CD8-positive, alpha-beta memory T cell (primary cell): ENCODE results near the gene DLX1. TPM values are rescaled to one million over a fixed set of nuclear protein-coding genes. Genes with fewer than 3 reads are reported as not detected.

Source experiments
- CTCF ChIA-PET: fragments of 350-600 bp; sonication (Branson Sonifier 250); formaldehyde crosslinking; loops from one replicate; lab custom pipeline; 2021; ENCODE audit warnings: antibody characterized with exemption; lab: Charles Lee
- POLR2A ChIA-PET: fragments of 350-600 bp; sonication (Branson Sonifier 250); formaldehyde crosslinking; loops from one replicate; lab custom pipeline; 2021; ENCODE audit warnings: antibody characterized with exemption; lab: Charles Lee
- DNase-seq, 5 donors: peaks; one replicate each; pipeline versions ENCODE4 v3.0.0 to v3.0.0-alpha.2; 2020 to 2022; ENCODE audit warnings: mixed read lengths in 1 of 5
- H3K27ac ChIP-seq: one replicate; pipeline ENCODE4 v1.7.0; 2013; ENCODE audit warnings: low read depth, mild to moderate bottlenecking, low read length, moderate library complexity
- H3K27me3 ChIP-seq: 2 replicates; pipeline ENCODE4 v1.7.0; 2013; ENCODE audit warnings: low read length, mild to moderate bottlenecking; ENCODE audit not compliant: insufficient read depth, poor library complexity, severe bottlenecking
- H3K36me3 ChIP-seq: 2 replicates; pipeline ENCODE4 v1.7.0; 2013; ENCODE audit warnings: mild to moderate bottlenecking, low read length, moderate library complexity; ENCODE audit not compliant: insufficient read depth
- H3K4me1 ChIP-seq: 2 replicates; pipeline ENCODE4 v1.7.0; 2013; ENCODE audit warnings: mild to moderate bottlenecking, low read length, moderate library complexity; ENCODE audit not compliant: insufficient read depth
- H3K4me3 ChIP-seq: 2 replicates; pipeline ENCODE4 v1.7.0; 2013; ENCODE audit warnings: mild to moderate bottlenecking, low read length
- H3K9me3 ChIP-seq: 2 replicates; pipeline ENCODE4 v1.7.0; 2013; ENCODE audit warnings: mild to moderate bottlenecking, low read length
- H3K27ac Mint-ChIP-seq, 8 donors: one replicate each; pipeline ENCODE4 v1.8.0; 2020 to 2021; ENCODE audit warnings: mixed read lengths in 8 of 8, mild to moderate bottlenecking in 6 of 8, inconsistent platforms in 3 of 8, moderate library complexity in 3 of 8
- H3K27me3 Mint-ChIP-seq, 2 donors: one replicate each; pipeline ENCODE4 v1.8.0; 2020 to 2021; ENCODE audit warnings: mixed read lengths in 2 of 2, mild to moderate bottlenecking in 1 of 2, moderate library complexity in 1 of 2
- H3K36me3 Mint-ChIP-seq, 3 donors: one replicate each; pipeline ENCODE4 v1.8.0; 2020 to 2021; ENCODE audit warnings: mixed read lengths in 3 of 3, inconsistent platforms in 1 of 3, mild to moderate bottlenecking in 1 of 3
- H3K4me1 Mint-ChIP-seq, 3 donors: one replicate each; pipeline ENCODE4 v1.8.0; 2020 to 2021; ENCODE audit warnings: mixed read lengths in 3 of 3, inconsistent platforms in 1 of 3, mild to moderate bottlenecking in 1 of 3
- H3K4me3 Mint-ChIP-seq, 7 donors: one replicate each; pipeline ENCODE4 v1.8.0; 2020 to 2021; ENCODE audit warnings: mixed read lengths in 7 of 7, mild to moderate bottlenecking in 6 of 7, moderate library complexity in 4 of 7, inconsistent platforms in 2 of 7
- H3K9me3 Mint-ChIP-seq, 5 donors: one replicate each; pipeline ENCODE4 v1.8.0; 2020 to 2022; ENCODE audit warnings: mixed read lengths in 5 of 5, mild to moderate bottlenecking in 3 of 5, moderate library complexity in 2 of 5, inconsistent platforms in 1 of 5
- polyA plus RNA-seq: library from polyadenylated mRNA; unstranded; fragments of 300-500 nt; fragmentation: Illumina TruSeq; gene quantifications from one replicate; pipeline ENCODE4 v1.2.3, GENCODE V29; 2021
- total RNA-seq, 2 experiments: library from RNA; stranded (reverse); gene quantifications; one replicate each; pipeline ENCODE4 v1.2.3, GENCODE V29; 2021

DLX1 gene
- total and polyA plus RNA-seq, 3 experiments from 2014 or later: not detected

GRCh38 chr2:172098650-172099471 lies 13.6 kb downstream of the DLX1 start:
- no peak overlapping the region for H3K27ac ChIP-seq
- no peaks in the 10 kb centered on the region for H3K9me3 ChIP-seq
- Mint-ChIP-seq H3K36me3 (peaks cover 0 to 3% (median 1%) of the 10 kb centered on the region in 3 donors), H3K27me3 (peaks cover 73 to 76% of the 10 kb centered on the region in 2 donors), H3K4me1 (peaks cover 51 to 75% (median 61%) of the 10 kb centered on the region in 3 donors), H3K27ac (peak overlapping the region in 5 of 8 donors; percentile 3 to 69 (median 29)), H3K4me3 (peak overlapping the region; percentile 0 to 81 (median 52)), H3K9me3 (peaks cover 0 to 13% (median 4%) of the 10 kb centered on the region in 5 donors)
- peaks cover 86% of the 10 kb centered on the region for H3K4me1 ChIP-seq
- ChIA-PET CTCF (interaction anchor here (0.9 to 1.4 kb wide), 2 partner anchors 246 to 525 kb away, joined by 3 read pairs; no protein-coding TSS in a partner anchor), POLR2A (interaction anchor here (2.1 kb wide), 1 partner anchor 10 kb away, joined by 6 read pairs; no protein-coding TSS in a partner anchor)
- peaks cover 96% of the 10 kb centered on the region for H3K27me3 ChIP-seq
- DNase-seq: peak in 2 of 5 donors; percentile 19 to 36
- H3K4me3 ChIP-seq: no peak overlapping the region
- H3K36me3 ChIP-seq: no peaks in the 10 kb centered on the region

- Histone ChIP-seq H3K36me3 (no peaks in the 10 kb centered on the region), H3K9me3 (no peaks in the 10 kb centered on the region), H3K27ac (no peak overlapping the region), H3K4me1 (peaks cover 85% of the 10 kb centered on the region), H3K27me3 (peaks cover 98% of the 10 kb centered on the region), H3K4me3 (no peak overlapping the region)
- peak overlapping the region in 1 of 8 donors; percentile 21 for H3K27ac Mint-ChIP-seq
- peaks cover 75 to 77% of the 10 kb centered on the region in 2 donors for H3K27me3 Mint-ChIP-seq
- POLR2A ChIA-PET: interaction anchor here (2.1 kb wide), 1 partner anchor 11 kb away, joined by 6 read pairs; no protein-coding TSS in a partner anchor
- H3K4me3 Mint-ChIP-seq: no peak overlapping the region
- H3K9me3 Mint-ChIP-seq: peaks cover 0 to 15% (median 4%) of the 10 kb centered on the region in 5 donors
- H3K4me1 Mint-ChIP-seq: peaks cover 53 to 75% (median 62%) of the 10 kb centered on the region in 3 donors
- DNase-seq: no peak
- peaks cover 0 to 2% (median 1%) of the 10 kb centered on the region in 3 donors for H3K36me3 Mint-ChIP-seq
- CTCF ChIA-PET: interaction anchor here (0.9 to 2.1 kb wide), 3 partner anchors 8 to 526 kb away, joined by 3 to 8 read pairs (median 3); no protein-coding TSS in a partner anchor
These were observed 14.3 kb downstream of the DLX1 start for GRCh38 chr2:172099472-172100079.

- POLR2A ChIA-PET: interaction anchor here (0.6 to 2.1 kb wide), 2 partner anchors 12 kb away, joined by 3 to 6 read pairs; no protein-coding TSS in a partner anchor
- H3K9me3 Mint-ChIP-seq: peaks cover 0 to 15% (median 4%) of the 10 kb centered on the region in 5 donors
- CTCF ChIA-PET: interaction anchor here (0.9 to 2.1 kb wide), 4 partner anchors 9 to 527 kb away, joined by 3 to 11 read pairs (median 7); no protein-coding TSS in a partner anchor
These were observed 15.0 kb downstream of the DLX1 start for GRCh38 chr2:172100080-172100934.

GRCh38 chr2:172100935-172101820 lies 15.9 kb downstream of the DLX1 start:
- no peak overlapping the region for H3K27ac ChIP-seq
- Mint-ChIP-seq H3K4me3 (peak overlapping the region; percentile 80 to 93 (median 85)), H3K4me1 (peaks cover 47 to 72% (median 60%) of the 10 kb centered on the region in 3 donors), H3K36me3 (peaks cover 0 to 2% (median 0%) of the 10 kb centered on the region in 3 donors), H3K27ac (peak overlapping the region in 6 of 8 donors; percentile 52 to 88 (median 66)), H3K9me3 (peaks cover 0 to 15% (median 4%) of the 10 kb centered on the region in 5 donors), H3K27me3 (peaks cover 76 to 82% of the 10 kb centered on the region in 2 donors)
- H3K27me3 ChIP-seq: peaks cover 97% of the 10 kb centered on the region
- no peaks in the 10 kb centered on the region for H3K9me3 ChIP-seq
- DNase-seq: peak in 1 of 5 donors; percentile 14
- CTCF ChIA-PET: interaction anchor here (0.9 to 2.1 kb wide), 5 partner anchors 10 to 361 kb away, joined by 3 to 11 read pairs (median 6); no protein-coding TSS in a partner anchor
- peaks cover 70% of the 10 kb centered on the region for H3K4me1 ChIP-seq
- POLR2A ChIA-PET: interaction anchor here (0.6 kb wide), 1 partner anchor 13 kb away, joined by 3 read pairs; no protein-coding TSS in a partner anchor
- H3K36me3 ChIP-seq: no peaks in the 10 kb centered on the region
- H3K4me3 ChIP-seq: no peak overlapping the region

More at GRCh38 chr2:172100080-172100934, 15.0 kb downstream of the DLX1 start:
- H3K4me3 Mint-ChIP-seq: peak overlapping the region in 6 of 7 donors; percentile 27 to 93 (median 82)
- no peaks in the 10 kb centered on the region for H3K9me3 ChIP-seq
- H3K27ac ChIP-seq: no peak overlapping the region
- H3K27me3 Mint-ChIP-seq: peaks cover 77 to 81% of the 10 kb centered on the region in 2 donors
- peaks cover 0 to 2% (median 1%) of the 10 kb centered on the region in 3 donors for H3K36me3 Mint-ChIP-seq
- H3K4me1 ChIP-seq: peaks cover 78% of the 10 kb centered on the region
- peak in 1 of 5 donors; percentile 16 for DNase-seq
- H3K27ac Mint-ChIP-seq: peak overlapping the region in 3 of 8 donors; percentile 53 to 66 (median 58)
- H3K27me3 ChIP-seq: peaks cover 98% of the 10 kb centered on the region
- H3K36me3 ChIP-seq: no peaks in the 10 kb centered on the region
- no peak overlapping the region for H3K4me3 ChIP-seq
- H3K4me1 Mint-ChIP-seq: peaks cover 52 to 72% (median 61%) of the 10 kb centered on the region in 3 donors

- peaks cover 46 to 71% (median 53%) of the 10 kb centered on the region in 3 donors for H3K4me1 Mint-ChIP-seq
- POLR2A ChIA-PET: no interaction called here
- H3K27ac ChIP-seq: no peak overlapping the region
- peak overlapping the region; percentile 58 for H3K4me3 ChIP-seq
- H3K27me3 Mint-ChIP-seq: peaks cover 73 to 85% of the 10 kb centered on the region in 2 donors
- H3K4me3 Mint-ChIP-seq: peak overlapping the region; percentile 80 to 93 (median 85)
- H3K36me3 Mint-ChIP-seq: peaks cover 0 to 2% (median 0%) of the 10 kb centered on the region in 3 donors
- H3K9me3 Mint-ChIP-seq: peaks cover 0 to 13% (median 4%) of the 10 kb centered on the region in 5 donors
- peaks cover 97% of the 10 kb centered on the region for H3K27me3 ChIP-seq
- no peaks in the 10 kb centered on the region for H3K9me3 ChIP-seq
- H3K36me3 ChIP-seq: no peaks in the 10 kb centered on the region
- peak in 2 of 5 donors; percentile 29 to 66 for DNase-seq
- H3K27ac Mint-ChIP-seq: peak overlapping the region in 7 of 8 donors; percentile 5 to 90 (median 66)
- peaks cover 69% of the 10 kb centered on the region for H3K4me1 ChIP-seq
- CTCF ChIA-PET: interaction anchor here (0.9 to 2.1 kb wide), 8 partner anchors 9 to 360 kb away, joined by 3 to 11 read pairs (median 4); no protein-coding TSS in a partner anchor
These were observed 16.6 kb downstream of the DLX1 start for GRCh38 chr2:172101821-172102390.
